BLaER1 treated with 17β-estradiol and CSF1 and Interleukin-3, amounts not matched to agents 10 nM and 100 nM (cell line): ENCODE measurements around the gene PGAP3.
"Not testable (repeated sequence)": the region's sequence is repeated elsewhere in the genome, so short reads cannot be mapped to it uniquely, and the experiment has no call there.

Experiments
- H3K27ac ChIP-seq, 11 experiments: shearing (Covaris generic); formaldehyde crosslinking; 2 replicates each; pipeline ENCODE4 v1.8.1; 2022
- H3K27me3 ChIP-seq, 11 experiments: shearing (Covaris generic); formaldehyde crosslinking; 2 replicates each; pipeline ENCODE4 v1.8.1; 2022
- H3K36me3 ChIP-seq, 11 experiments: shearing (Covaris generic); formaldehyde crosslinking; 2 replicates each; pipeline ENCODE4 v1.8.1; 2022
- H3K4me1 ChIP-seq, 10 experiments: shearing (Covaris generic); formaldehyde crosslinking; 2 replicates each; pipeline ENCODE4 v1.8.1; 2022
- H3K4me2 ChIP-seq, 11 experiments: shearing (Covaris generic); formaldehyde crosslinking; 2 replicates each; pipeline ENCODE4 v1.8.1; 2022
- H3K4me3 ChIP-seq, 10 experiments: shearing (Covaris generic); formaldehyde crosslinking; 2 replicates each; pipeline ENCODE4 v1.8.1; 2022
- H3K9ac ChIP-seq, 11 experiments: shearing (Covaris generic); formaldehyde crosslinking; 2 replicates each; pipeline ENCODE4 v1.8.1; 2022
- H3K9me3 ChIP-seq, 11 experiments: shearing (Covaris generic); formaldehyde crosslinking; replicated peaks in 1 of 11; 2 replicates each; pipeline ENCODE4 v1.8.1; 2022
- H4K20me1 ChIP-seq, 11 experiments: shearing (Covaris generic); formaldehyde crosslinking; 2 replicates each; pipeline ENCODE4 v1.8.1; 2022
- Cebpa-rat ChIP-seq, 11 experiments: shearing (Covaris generic); IDR thresholded peaks; 2 replicates each; pipeline ENCODE4 v1.8.1; 2022

The PGAP3 gene

DNA sequence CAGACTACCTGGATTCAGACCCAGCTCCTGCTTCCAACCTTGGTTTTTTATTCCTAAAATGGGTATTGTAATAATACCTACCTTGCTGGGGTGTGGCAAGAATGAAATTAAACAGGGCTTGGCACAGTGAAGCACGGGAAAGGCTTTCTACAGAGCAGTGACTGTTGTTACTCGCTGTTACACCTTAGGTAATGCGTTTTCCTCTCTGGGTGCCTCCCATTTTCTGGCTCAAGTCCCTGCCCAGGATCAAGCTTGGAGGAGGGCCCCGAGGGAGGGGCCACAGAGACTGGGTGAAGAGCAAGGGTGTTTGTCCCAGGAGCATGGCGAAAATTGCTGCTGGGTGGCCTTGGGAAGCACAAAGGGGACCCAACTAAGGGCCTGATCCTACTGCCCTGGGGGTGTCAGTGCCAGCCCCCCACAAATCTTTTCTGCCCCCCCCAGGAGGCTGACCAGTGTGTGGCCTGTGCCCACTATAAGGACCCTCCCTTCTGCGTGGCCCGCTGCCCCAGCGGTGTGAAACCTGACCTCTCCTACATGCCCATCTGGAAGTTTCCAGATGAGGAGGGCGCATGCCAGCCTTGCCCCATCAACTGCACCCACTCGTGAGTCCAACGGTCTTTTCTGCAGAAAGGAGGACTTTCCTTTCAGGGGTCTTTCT lies 29.2 kb upstream of the PGAP3 start:
- peak overlapping the region in 2 of 11 experiments; percentile 4 to 18; a peak in 1 of 22 replicates for H3K9ac ChIP-seq
- no peaks in the 10 kb centered on the region for H3K27me3 ChIP-seq
- TF ChIP-seq Cebpa-rat (IDR thresholded peaks at IDR 0.05): no peak
- H3K36me3 ChIP-seq: no peaks in the 10 kb centered on the region
- no peaks in the 10 kb centered on the region; a peak in 1 of 22 replicates for H4K20me1 ChIP-seq
- H3K9me3 ChIP-seq: no peaks in the 10 kb centered on the region
- H3K4me3 ChIP-seq: no peak overlapping the region
- H3K27ac ChIP-seq: no peak overlapping the region
- H3K4me2 ChIP-seq: peak overlapping the region in 7 of 11 experiments; percentile 3 to 55 (median 40); a peak in 12 of 22 replicates
- peaks cover 0 to 34% (median 23%) of the 10 kb centered on the region in 10 experiments; a peak in 14 of 20 replicates for H3K4me1 ChIP-seq

DNA sequence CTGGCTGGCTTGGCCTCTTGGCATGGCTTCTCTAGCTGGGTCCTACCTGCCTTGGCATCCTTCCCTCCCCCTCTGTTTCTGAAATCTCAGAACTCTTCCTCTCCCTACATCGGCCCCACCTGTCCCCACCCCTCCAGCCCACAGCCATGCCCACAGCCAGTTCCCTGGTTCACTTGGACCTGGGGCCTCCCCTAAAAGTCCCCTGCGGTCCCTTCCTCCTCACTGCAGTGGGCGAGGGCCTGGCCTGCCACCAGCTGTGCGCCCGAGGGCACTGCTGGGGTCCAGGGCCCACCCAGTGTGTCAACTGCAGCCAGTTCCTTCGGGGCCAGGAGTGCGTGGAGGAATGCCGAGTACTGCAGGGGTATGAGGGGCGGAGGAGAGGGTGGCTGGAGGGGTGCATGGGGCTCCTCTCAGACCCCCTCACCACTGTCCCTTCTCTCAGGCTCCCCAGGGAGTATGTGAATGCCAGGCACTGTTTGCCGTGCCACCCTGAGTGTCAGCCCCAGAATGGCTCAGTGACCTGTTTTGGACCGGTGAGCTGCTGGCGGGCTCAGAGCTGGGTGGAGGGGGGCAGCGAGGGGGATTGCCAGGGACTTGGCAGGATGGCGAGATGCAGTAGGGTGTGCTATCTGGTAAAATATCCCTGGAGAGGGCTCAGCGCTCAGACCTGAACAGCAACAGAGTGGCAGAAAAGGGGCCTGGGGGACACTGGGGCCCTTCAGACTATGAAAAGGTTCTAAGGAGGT lies 28.4 kb upstream of the PGAP3 start:
- H3K9ac ChIP-seq: 0 out of 22 replicates have a peak overlapping the region, but pooled peaks of 1 of the 11 experiments have one; percentile 4
- TF ChIP-seq Cebpa-rat (IDR thresholded peaks at IDR 0.05): no peak
- H3K9me3 ChIP-seq: no peaks in the 10 kb centered on the region
- peak overlapping the region in 7 of 11 experiments; percentile 3 to 55 (median 40); a peak in 10 of 22 replicates for H3K4me2 ChIP-seq
- no peaks in the 10 kb centered on the region; a peak in 1 of 22 replicates for H4K20me1 ChIP-seq
- H3K4me3 ChIP-seq: no peak overlapping the region
- peaks cover 0 to 42% (median 31%) of the 10 kb centered on the region in 10 experiments; a peak in 15 of 20 replicates for H3K4me1 ChIP-seq
- no peak overlapping the region for H3K27ac ChIP-seq
- H3K27me3 ChIP-seq: no peaks in the 10 kb centered on the region
- H3K36me3 ChIP-seq: no peaks in the 10 kb centered on the region

DNA sequence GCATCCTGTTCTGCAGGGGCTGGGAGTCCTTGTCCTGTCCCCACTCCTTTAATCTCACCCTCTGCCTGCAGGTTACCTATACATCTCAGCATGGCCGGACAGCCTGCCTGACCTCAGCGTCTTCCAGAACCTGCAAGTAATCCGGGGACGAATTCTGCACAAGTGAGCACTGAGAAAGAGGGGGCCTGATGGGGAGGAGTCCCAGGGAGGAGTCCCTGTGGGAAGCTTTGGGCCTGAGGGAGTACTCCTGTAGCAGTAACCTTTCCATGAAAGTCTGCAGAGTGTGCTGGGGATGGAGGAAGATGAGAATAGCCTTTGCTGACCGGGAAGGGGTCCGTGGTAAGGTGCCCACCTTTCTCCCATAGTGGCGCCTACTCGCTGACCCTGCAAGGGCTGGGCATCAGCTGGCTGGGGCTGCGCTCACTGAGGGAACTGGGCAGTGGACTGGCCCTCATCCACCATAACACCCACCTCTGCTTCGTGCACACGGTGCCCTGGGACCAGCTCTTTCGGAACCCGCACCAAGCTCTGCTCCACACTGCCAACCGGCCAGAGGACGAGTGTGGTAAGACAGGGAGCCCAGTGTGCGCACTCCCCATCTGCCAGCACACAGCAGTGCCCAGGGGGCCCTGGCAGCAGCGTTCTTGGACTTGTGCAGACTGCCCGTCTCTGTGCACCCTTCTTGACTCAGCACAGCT lies 27.7 kb upstream of the PGAP3 start:
- peak overlapping the region in 1 of 11 experiments; percentile 3; a peak in 1 of 22 replicates for H3K4me2 ChIP-seq

DNA sequence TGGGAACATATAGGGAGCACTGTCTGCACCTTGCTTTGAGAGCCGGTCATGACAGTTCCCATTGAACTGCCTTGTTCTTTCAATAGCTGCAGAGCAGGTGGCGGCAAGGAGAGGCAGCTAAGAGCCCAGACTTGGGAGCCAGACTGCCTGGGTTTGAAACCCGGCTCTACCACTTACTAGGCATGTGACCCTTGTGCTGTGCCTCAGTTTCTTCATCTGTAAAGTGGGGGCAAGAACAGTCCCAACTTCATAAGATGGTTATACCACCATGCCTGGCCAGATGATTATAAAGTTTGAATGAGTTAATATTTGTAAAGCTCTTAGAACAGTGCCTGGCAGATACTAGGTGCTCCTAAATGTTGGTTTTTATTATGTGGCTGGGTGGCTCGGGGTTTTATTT lies 26.4 kb upstream of the PGAP3 start:
- no peak overlapping the region for H3K4me3 ChIP-seq
- H3K9ac ChIP-seq: no peak overlapping the region
- no peak for TF ChIP-seq Cebpa-rat (IDR thresholded peaks at IDR 0.05)
- H3K36me3 ChIP-seq: no peaks in the 10 kb centered on the region
- peaks cover 7 to 62% (median 51%) of the 10 kb centered on the region in 10 experiments for H3K4me1 ChIP-seq
- H3K27me3 ChIP-seq: peaks cover 0 to 2% (median 0%) of the 10 kb centered on the region in 11 experiments; a peak in 1 of 22 replicates
- no peaks in the 10 kb centered on the region for H3K9me3 ChIP-seq
- no peak overlapping the region for H3K4me2 ChIP-seq
- no peak overlapping the region for H3K27ac ChIP-seq
- H4K20me1 ChIP-seq: no peaks in the 10 kb centered on the region

More for the DNA sequence above, 27.7 kb upstream of the PGAP3 start:
- H3K9ac ChIP-seq: no peak overlapping the region
- no peak overlapping the region for H3K4me3 ChIP-seq
- H3K9me3 ChIP-seq: no peaks in the 10 kb centered on the region
- TF ChIP-seq Cebpa-rat (IDR thresholded peaks at IDR 0.05): no peak
- no peak overlapping the region for H3K27ac ChIP-seq
- no peaks in the 10 kb centered on the region for H3K36me3 ChIP-seq
- H3K4me1 ChIP-seq: peaks cover 0 to 49% (median 38%) of the 10 kb centered on the region in 10 experiments; a peak in 16 of 20 replicates
- H4K20me1 ChIP-seq: no peaks in the 10 kb centered on the region; a peak in 1 of 22 replicates
- H3K27me3 ChIP-seq: no peaks in the 10 kb centered on the region

DNA sequence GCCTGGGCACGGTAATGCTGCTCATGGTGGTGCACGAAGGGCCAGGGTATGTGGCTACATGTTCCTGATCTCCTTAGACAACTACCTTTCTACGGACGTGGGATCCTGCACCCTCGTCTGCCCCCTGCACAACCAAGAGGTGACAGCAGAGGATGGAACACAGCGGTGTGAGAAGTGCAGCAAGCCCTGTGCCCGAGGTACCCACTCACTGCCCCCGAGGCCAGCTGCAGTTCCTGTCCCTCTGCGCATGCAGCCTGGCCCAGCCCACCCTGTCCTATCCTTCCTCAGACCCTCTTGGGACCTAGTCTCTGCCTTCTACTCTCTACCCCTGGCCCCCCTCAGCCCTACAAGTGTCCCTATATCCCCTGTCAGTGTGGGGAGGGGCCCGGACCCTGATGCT lies 24.0 kb upstream of the PGAP3 start:
- TF ChIP-seq Cebpa-rat (IDR thresholded peaks at IDR 0.05): no peak
- H3K9me3 ChIP-seq: no peaks in the 10 kb centered on the region
- H3K36me3 ChIP-seq: no peaks in the 10 kb centered on the region

DNA sequence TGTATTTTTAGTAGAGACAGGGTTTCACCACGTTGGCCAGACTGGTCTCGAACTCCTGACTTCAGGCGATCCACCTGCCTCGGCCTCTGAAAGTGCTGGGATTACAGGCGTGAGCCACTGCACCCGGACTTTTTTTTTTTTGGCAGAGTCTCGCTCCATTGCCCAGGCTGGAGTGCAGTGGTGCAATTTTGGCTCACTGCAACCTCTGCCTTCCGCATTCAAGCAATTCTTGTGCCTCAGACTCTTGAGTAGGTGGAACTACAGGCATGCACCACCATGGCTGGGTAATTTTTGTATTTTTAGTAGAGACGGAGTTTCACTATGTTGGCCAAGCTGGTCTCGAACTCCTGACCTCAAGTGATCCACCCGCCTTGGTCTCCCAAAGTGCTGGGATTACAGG lies 23.2 kb upstream of the PGAP3 start:
- not testable (repeated sequence) for H3K9ac ChIP-seq, H3K27ac ChIP-seq, H3K4me3 ChIP-seq, H3K9me3 ChIP-seq, H3K36me3 ChIP-seq, H4K20me1 ChIP-seq
- Histone ChIP-seq H3K4me2 (peak overlapping the region in 8 of 11 experiments; percentile 76 to 95 (median 88); a peak in 15 of 22 replicates), H3K27me3 (peaks cover 0 to 15% (median 0%) of the 10 kb centered on the region in 11 experiments; a peak in 2 of 22 replicates), H3K4me1 (peaks cover 26 to 75% (median 69%) of the 10 kb centered on the region in 10 experiments)
- TF ChIP-seq Cebpa-rat (IDR thresholded peaks at IDR 0.05): peak in 1 of 11 experiments; percentile 45; a peak in 1 of 22 replicates

More for the DNA sequence above, 24.0 kb upstream of the PGAP3 start:
- no peaks in the 10 kb centered on the region for H4K20me1 ChIP-seq
- H3K4me3 ChIP-seq: no peak overlapping the region
- H3K9ac ChIP-seq: no peak overlapping the region
- peak overlapping the region in 8 of 11 experiments; percentile 76 to 95 (median 88); a peak in 16 of 22 replicates for H3K4me2 ChIP-seq
- H3K27me3 ChIP-seq: peaks cover 0 to 15% (median 0%) of the 10 kb centered on the region in 11 experiments; a peak in 2 of 22 replicates
- H3K27ac ChIP-seq: no peak overlapping the region
- H3K4me1 ChIP-seq: peaks cover 24 to 75% (median 69%) of the 10 kb centered on the region in 10 experiments

DNA sequence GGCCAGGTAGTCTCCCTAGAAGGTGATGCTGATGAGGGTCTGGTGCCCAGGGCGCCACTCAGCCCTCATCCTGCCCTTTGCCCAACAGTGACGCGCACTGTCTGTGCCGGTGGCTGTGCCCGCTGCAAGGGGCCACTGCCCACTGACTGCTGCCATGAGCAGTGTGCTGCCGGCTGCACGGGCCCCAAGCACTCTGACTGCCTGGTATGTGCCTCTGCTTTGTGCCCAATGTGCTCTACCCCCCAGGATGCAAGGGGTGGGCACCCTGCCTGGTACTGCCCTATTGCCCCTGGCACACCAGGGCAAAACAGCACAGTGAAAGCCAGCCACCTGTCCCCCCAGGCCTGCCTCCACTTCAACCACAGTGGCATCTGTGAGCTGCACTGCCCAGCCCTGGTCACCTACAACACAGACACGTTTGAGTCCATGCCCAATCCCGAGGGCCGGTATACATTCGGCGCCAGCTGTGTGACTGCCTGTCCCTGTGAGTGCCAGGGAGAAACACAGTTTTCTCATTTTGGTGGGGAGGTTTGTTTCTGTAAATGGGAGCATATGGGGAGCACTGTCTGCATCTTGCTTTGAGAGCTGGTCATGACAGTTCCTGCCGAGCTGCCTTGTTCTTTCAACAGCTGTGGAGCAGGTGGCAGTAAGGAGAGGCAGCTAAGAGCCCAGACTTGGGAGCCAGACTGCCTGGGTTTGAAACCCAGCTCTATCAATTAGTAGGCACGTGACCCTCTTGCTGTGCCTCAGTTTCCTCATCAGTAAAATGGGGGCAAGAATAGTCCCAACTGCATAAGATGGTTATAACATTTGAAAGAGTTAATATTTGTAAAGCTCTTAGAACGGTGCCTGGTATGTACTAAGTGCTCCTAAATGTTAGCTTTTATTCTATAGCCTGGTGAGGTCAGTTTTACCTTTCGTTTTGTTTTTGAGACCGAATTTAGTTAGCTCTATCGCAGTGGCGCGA lies 22.4 kb upstream of the PGAP3 start:
- Histone ChIP-seq H3K4me2 (peak overlapping the region; percentile 53 to 95 (median 82); a peak in 20 of 22 replicates), H3K36me3 (no peaks in the 10 kb centered on the region), H4K20me1 (no peaks in the 10 kb centered on the region; a peak in 1 of 22 replicates), H3K4me3 (0 out of 20 replicates have a peak overlapping the region, but pooled peaks of 1 of the 10 experiments have one; percentile 16), H3K27ac (peak overlapping the region in 3 of 11 experiments; percentile 37 to 52 (median 42); a peak in 4 of 22 replicates), H3K9ac (peak overlapping the region in 4 of 11 experiments; percentile 45 to 65 (median 60); a peak in 7 of 22 replicates), H3K27me3 (peaks cover 0 to 15% (median 0%) of the 10 kb centered on the region in 11 experiments; a peak in 2 of 22 replicates), H3K4me1 (peaks cover 33 to 79% (median 77%) of the 10 kb centered on the region in 10 experiments), H3K9me3 (no peaks in the 10 kb centered on the region)
- TF ChIP-seq Cebpa-rat (IDR thresholded peaks at IDR 0.05): no peak
